Left forelimb (tissue), 1 donor: ENCODE measurements around the gene DTNA.
"Not testable (repeated sequence)": the region's sequence is repeated elsewhere in the genome, so short reads cannot be mapped to it uniquely, and the experiment has no call there.

Source experiments
- DNase-seq: peaks from one replicate; pipeline ENCODE4 v3.0.0-alpha.2; 2018; ENCODE audit warnings: low spot score

The DTNA gene

GRCh38 chr18:34709750-34710441 is at the start of gene DTNA:
DTNA (plus strand) TSS chr18:34710298; CDS start chr18:34755977, 45,679 bp downstream.
- DNase-seq, result no peak

GRCh38 chr18:34660572-34660971 is 49.5 kb upstream of the DTNA start:
- DNase-seq, result no peak

GRCh38 chr18:34661464-34662087 is 48.5 kb upstream of the DTNA start:
- DNase-seq, result no peak

GRCh38 chr18:34676816-34677574 is 33.1 kb upstream of the DTNA start:
- DNase-seq, result no peak

- not testable (repeated sequence) for DNase-seq
Observed at GRCh38 chr18:34689750-34690149, 20.3 kb upstream of the DTNA start.

- DNase-seq, result no peak
Observed at GRCh38 chr18:34691614-34692013, 18.5 kb upstream of the DTNA start.

GRCh38 chr18:34694591-34695165 is 15.4 kb upstream of the DTNA start:
- DNase-seq, result no peak

- no peak for DNase-seq
Observed at GRCh38 chr18:34695310-34695709, 14.8 kb upstream of the DTNA start.

GRCh38 chr18:34696671-34697070 is 13.4 kb upstream of the DTNA start:
- DNase-seq, result no peak

- DNase-seq, result no peak
Observed at GRCh38 chr18:34697233-34697632, 12.9 kb upstream of the DTNA start.

GRCh38 chr18:34697891-34698290 is 12.2 kb upstream of the DTNA start:
- no peak for DNase-seq

GRCh38 chr18:34701911-34702310 is 8.2 kb upstream of the DTNA start:
- DNase-seq, result no peak

GRCh38 chr18:34702814-34703213 is 7.3 kb upstream of the DTNA start:
- DNase-seq, result no peak

- no peak for DNase-seq
Observed at GRCh38 chr18:34704074-34704473, 6.0 kb upstream of the DTNA start.

- DNase-seq, result no peak
Observed at GRCh38 chr18:34704823-34705222, 5.3 kb upstream of the DTNA start.

- DNase-seq, result no peak
Observed at GRCh38 chr18:34707670-34708069, 2.4 kb upstream of the DTNA start.

- no peak for DNase-seq
Observed at GRCh38 chr18:34709104-34709503, 994 bp upstream of the DTNA start.

GRCh38 chr18:34710458-34710914 is 388 bp downstream of the DTNA start:
- no peak for DNase-seq

- DNase-seq, result no peak
Observed at GRCh38 chr18:34710934-34711333, 836 bp downstream of the DTNA start.

- DNase-seq, result not testable (repeated sequence)
Observed at GRCh38 chr18:34716111-34716510, 6.0 kb downstream of the DTNA start.

GRCh38 chr18:34718610-34719009 is 8.5 kb downstream of the DTNA start:
- no peak for DNase-seq

- no peak for DNase-seq
Observed at GRCh38 chr18:34720220-34720619, 10.1 kb downstream of the DTNA start.

- DNase-seq, result no peak
Observed at GRCh38 chr18:34723143-34723542, 13.0 kb downstream of the DTNA start.
